ENCODE data around the gene TGIF1.

DNA sequence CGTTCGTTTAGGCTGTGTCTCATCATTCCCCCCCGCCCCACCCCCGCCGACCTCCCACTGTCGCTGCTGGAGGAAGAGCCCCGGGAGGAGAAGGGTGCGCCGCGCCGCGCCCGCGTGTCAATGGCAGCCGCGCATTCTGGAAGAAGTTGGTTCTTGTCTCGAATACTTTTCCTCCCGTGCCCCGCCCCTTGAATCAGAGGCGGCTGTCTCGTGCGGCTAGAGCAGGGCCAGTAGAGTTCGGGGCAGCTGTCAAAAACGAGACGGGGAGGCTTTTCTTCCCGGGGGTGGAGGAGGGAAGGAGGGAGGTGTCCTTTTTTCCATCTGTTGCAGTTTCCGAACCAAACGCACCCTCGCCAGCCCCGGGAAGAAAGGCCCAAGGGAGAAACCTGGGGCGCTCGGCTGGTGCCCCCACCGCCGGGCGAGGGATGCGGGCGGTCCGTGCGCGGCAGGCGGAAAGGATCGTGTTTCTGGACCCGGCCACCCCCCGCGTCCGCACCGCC lies 410 bp upstream of the TGIF1 start:
- TF ChIP-seq, protein P1, sequence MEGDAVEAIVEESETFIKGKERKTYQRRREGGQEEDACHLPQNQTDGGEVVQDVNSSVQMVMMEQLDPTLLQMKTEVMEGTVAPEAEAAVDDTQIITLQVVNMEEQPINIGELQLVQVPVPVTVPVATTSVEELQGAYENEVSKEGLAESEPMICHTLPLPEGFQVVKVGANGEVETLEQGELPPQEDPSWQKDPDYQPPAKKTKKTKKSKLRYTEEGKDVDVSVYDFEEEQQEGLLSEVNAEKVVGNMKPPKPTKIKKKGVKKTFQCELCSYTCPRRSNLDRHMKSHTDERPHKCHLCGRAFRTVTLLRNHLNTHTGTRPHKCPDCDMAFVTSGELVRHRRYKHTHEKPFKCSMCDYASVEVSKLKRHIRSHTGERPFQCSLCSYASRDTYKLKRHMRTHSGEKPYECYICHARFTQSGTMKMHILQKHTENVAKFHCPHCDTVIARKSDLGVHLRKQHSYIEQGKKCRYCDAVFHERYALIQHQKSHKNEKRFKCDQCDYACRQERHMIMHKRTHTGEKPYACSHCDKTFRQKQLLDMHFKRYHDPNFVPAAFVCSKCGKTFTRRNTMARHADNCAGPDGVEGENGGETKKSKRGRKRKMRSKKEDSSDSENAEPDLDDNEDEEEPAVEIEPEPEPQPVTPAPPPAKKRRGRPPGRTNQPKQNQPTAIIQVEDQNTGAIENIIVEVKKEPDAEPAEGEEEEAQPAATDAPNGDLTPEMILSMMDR (IDR thresholded peaks at IDR 0.05 in 8 of 11, conservative IDR thresholded peaks at IDR 0.05 in 3 of 11) = no peak
- peak; percentile 41 to 83 (median 83) for TF ChIP-seq POLR2AphosphoS5 (IDR thresholded peaks at IDR 0.05)

All from spleen (tissue), 7 donors.